BLaER1 (cell line): ENCODE measurements around the gene BRD1.
A peak's percentile ranks its signal among the peaks of the same experiment; 100 is the strongest.

ENCODE experiments used
- H3K27ac ChIP-seq: shearing (Covaris generic); formaldehyde crosslinking; 2 replicates; pipeline ENCODE4 v1.8.1; 2022
- H3K27me3 ChIP-seq: shearing (Covaris generic); formaldehyde crosslinking; 2 replicates; pipeline ENCODE4 v1.8.1; 2022
- H3K36me3 ChIP-seq: shearing (Covaris generic); formaldehyde crosslinking; 2 replicates; pipeline ENCODE4 v1.8.1; 2022
- H3K4me1 ChIP-seq: shearing (Covaris generic); formaldehyde crosslinking; 2 replicates; pipeline ENCODE4 v1.8.1; 2022
- H3K4me2 ChIP-seq: shearing (Covaris generic); formaldehyde crosslinking; 2 replicates; pipeline ENCODE4 v1.8.1; 2022
- H3K4me3 ChIP-seq: shearing (Covaris generic); formaldehyde crosslinking; 2 replicates; pipeline ENCODE4 v1.8.1; 2022
- H3K9ac ChIP-seq: shearing (Covaris generic); formaldehyde crosslinking; 2 replicates; pipeline ENCODE4 v1.8.1; 2022
- H3K9me3 ChIP-seq: shearing (Covaris generic); formaldehyde crosslinking; 2 replicates; pipeline ENCODE4 v1.8.1; 2022
- H4K20me1 ChIP-seq: shearing (Covaris generic); formaldehyde crosslinking; 2 replicates; pipeline ENCODE4 v1.8.1; 2022
- Cebpa-rat ChIP-seq: shearing (Covaris generic); IDR thresholded peaks from 2 replicates; pipeline ENCODE4 v1.8.1; 2022

Gene BRD1

GRCh38 chr22:49735901-49736421 is 91.7 kb downstream of the BRD1 start:
- Histone ChIP-seq H3K27me3 (peaks cover 64% of the 10 kb centered on the region), H3K9ac (no peak overlapping the region), H3K4me3 (no peak overlapping the region), H3K4me2 (peak overlapping the region; percentile 51), H3K9me3 (peaks cover 47% of the 10 kb centered on the region), H3K27ac (no peak overlapping the region), H4K20me1 (peaks cover 29% of the 10 kb centered on the region), H3K4me1 (peaks cover 29% of the 10 kb centered on the region), H3K36me3 (no peaks in the 10 kb centered on the region)
- no peak for TF ChIP-seq Cebpa-rat

DNA sequence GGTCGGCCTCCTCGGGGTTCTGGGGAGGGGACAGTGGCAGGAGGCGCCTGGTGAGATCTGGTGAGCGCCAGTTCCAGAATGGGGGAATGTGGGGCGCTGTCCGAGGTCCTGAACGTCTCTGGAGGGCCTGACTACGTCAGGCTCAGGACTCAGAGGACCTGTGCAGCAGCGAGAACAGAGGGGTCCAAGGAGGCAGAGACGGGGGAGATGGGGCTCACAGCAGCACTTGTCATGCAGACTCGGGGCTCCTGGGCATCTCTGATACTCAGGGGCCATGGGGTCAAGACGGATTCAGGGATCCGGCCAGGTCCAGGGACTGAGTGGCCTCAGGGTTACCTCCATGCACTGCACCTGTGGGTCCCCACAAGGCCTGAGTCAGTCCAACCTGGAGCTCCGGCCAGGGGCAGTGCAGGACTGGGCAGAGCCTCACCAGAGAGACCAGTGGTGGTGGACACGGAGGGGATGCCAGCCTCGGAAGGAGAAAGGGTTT is 92.2 kb downstream of the BRD1 start:
- Histone ChIP-seq H3K27me3 (peaks cover 69% of the 10 kb centered on the region), H3K4me1 (peaks cover 29% of the 10 kb centered on the region), H3K9ac (no peak overlapping the region), H3K4me3 (no peak overlapping the region), H3K27ac (no peak overlapping the region), H3K4me2 (peak overlapping the region; percentile 51), H3K36me3 (no peaks in the 10 kb centered on the region), H4K20me1 (peaks cover 29% of the 10 kb centered on the region), H3K9me3 (peaks cover 43% of the 10 kb centered on the region)
- no peak for TF ChIP-seq Cebpa-rat

DNA sequence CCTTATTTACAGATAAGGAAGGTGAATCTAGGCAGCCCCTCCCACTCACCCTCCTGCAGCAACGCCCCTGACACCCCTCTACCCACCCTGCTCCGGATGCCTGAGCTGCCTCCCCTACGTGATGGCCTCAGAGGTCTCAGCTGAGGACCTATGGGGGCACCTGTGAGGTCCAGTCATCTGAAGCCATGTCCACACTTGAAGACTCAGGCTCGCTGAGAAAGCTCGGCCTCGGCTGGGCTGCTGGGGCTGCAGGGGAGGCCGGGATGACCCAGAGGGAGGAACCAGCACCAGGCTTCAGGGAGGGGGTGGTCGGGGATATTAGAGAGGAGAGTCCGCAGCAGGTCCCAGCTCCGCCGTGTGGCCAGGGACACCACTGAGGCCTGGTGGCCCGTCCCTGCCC is 92.8 kb downstream of the BRD1 start:
- no peak for TF ChIP-seq Cebpa-rat
- Histone ChIP-seq H3K27ac (no peak overlapping the region), H4K20me1 (peaks cover 29% of the 10 kb centered on the region), H3K36me3 (no peaks in the 10 kb centered on the region), H3K4me1 (peaks cover 29% of the 10 kb centered on the region), H3K9ac (no peak overlapping the region), H3K4me3 (no peak overlapping the region), H3K4me2 (no peak overlapping the region), H3K27me3 (peaks cover 75% of the 10 kb centered on the region), H3K9me3 (peaks cover 37% of the 10 kb centered on the region)

DNA sequence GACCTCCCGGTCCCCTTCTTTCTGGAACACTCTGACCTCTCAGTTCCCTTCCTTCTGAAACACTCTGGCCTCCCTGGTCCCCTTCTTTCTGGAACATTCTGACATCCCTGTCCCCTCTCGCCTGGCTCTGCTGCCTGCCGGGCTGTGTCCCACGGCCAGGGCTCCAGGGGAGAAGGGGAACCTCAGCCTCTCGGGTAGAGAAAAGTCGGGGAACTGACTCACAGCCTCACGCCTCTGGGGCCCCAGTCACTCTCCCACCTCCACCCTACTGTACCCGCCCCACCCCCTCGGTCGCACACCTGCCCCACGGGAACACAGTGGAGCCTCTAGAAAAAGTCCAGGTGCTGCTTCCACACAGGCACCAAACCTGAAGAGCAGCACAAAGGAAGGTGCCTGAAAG is 93.3 kb downstream of the BRD1 start:
- Histone ChIP-seq H3K27me3 (peaks cover 80% of the 10 kb centered on the region), H4K20me1 (peaks cover 29% of the 10 kb centered on the region), H3K4me1 (peaks cover 29% of the 10 kb centered on the region), H3K27ac (no peak overlapping the region), H3K9me3 (peaks cover 32% of the 10 kb centered on the region), H3K36me3 (no peaks in the 10 kb centered on the region), H3K4me3 (no peak overlapping the region), H3K9ac (no peak overlapping the region), H3K4me2 (peak overlapping the region; percentile 71)
- no peak for TF ChIP-seq Cebpa-rat

DNA sequence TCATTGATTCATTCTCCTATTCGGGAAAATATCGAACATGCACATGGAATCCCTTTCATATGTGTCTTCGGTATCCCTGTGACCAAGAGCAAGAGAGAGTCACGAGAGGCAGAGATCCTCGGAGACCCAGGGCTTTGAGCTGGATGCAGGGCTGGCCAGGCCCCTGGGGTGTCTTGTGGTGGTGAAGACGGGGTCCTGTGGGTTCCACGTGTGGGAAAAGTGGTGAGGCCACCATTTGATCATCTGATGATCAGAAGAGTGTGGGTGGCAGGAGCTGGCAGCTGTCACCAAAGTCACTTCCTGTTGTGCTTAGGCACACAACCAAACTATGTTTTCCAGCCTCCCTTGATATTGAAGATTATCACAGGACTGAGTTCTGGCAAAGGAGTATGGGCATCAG is 94.0 kb downstream of the BRD1 start:
- no peak for TF ChIP-seq Cebpa-rat
- H4K20me1 ChIP-seq, result peaks cover 35% of the 10 kb centered on the region
- H3K4me2 ChIP-seq, result peak overlapping the region; percentile 71
- peaks cover 34% of the 10 kb centered on the region for H3K4me1 ChIP-seq
- no peaks in the 10 kb centered on the region for H3K36me3 ChIP-seq
- H3K27ac ChIP-seq, result no peak overlapping the region
- peaks cover 25% of the 10 kb centered on the region for H3K9me3 ChIP-seq
- H3K27me3 ChIP-seq, result peaks cover 88% of the 10 kb centered on the region
- H3K9ac ChIP-seq, result no peak overlapping the region
- no peak overlapping the region for H3K4me3 ChIP-seq

DNA sequence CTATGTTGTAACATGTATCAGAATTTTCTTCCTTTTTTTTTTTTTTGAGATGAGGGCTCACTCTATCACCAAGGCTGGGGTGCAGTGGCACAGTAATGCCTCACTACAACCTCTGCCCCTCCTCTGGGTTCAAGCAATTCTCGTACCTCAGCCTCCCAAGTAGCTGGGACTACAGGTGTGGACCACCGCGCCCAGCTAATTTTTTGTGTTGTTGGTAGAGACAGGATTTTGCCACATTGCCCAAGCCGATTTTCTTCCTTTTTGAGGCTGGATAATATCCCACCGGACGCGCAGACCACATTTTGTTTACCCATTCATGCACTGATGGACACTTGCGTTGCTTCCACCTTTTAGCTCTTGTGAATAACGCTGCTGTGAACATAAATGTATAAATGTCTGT is 97.0 kb downstream of the BRD1 start:
- peaks cover 50% of the 10 kb centered on the region for H4K20me1 ChIP-seq
- peaks cover 100% of the 10 kb centered on the region for H3K27me3 ChIP-seq
- no peak overlapping the region for H3K4me2 ChIP-seq
- no peak for TF ChIP-seq Cebpa-rat
- peaks cover 7% of the 10 kb centered on the region; the same call in 1 of the 2 replicates for H3K9me3 ChIP-seq
- no peak overlapping the region for H3K9ac ChIP-seq
- H3K36me3 ChIP-seq, result no peaks in the 10 kb centered on the region
- H3K4me3 ChIP-seq, result no peak overlapping the region
- H3K27ac ChIP-seq, result no peak overlapping the region
- peaks cover 50% of the 10 kb centered on the region for H3K4me1 ChIP-seq

GRCh38 chr22:49728570-49729271 is 99.0 kb downstream of the BRD1 start:
- Histone ChIP-seq H3K4me1 (peaks cover 55% of the 10 kb centered on the region), H3K36me3 (no peaks in the 10 kb centered on the region), H3K27ac (no peak overlapping the region), H3K9ac (no peak overlapping the region), H3K4me2 (peak overlapping the region; percentile 75), H4K20me1 (peaks cover 35% of the 10 kb centered on the region), H3K27me3 (peaks cover 84% of the 10 kb centered on the region), H3K9me3 (peaks cover 7% of the 10 kb centered on the region; the same call in 1 of the 2 replicates), H3K4me3 (no peak overlapping the region)
- no peak for TF ChIP-seq Cebpa-rat

DNA sequence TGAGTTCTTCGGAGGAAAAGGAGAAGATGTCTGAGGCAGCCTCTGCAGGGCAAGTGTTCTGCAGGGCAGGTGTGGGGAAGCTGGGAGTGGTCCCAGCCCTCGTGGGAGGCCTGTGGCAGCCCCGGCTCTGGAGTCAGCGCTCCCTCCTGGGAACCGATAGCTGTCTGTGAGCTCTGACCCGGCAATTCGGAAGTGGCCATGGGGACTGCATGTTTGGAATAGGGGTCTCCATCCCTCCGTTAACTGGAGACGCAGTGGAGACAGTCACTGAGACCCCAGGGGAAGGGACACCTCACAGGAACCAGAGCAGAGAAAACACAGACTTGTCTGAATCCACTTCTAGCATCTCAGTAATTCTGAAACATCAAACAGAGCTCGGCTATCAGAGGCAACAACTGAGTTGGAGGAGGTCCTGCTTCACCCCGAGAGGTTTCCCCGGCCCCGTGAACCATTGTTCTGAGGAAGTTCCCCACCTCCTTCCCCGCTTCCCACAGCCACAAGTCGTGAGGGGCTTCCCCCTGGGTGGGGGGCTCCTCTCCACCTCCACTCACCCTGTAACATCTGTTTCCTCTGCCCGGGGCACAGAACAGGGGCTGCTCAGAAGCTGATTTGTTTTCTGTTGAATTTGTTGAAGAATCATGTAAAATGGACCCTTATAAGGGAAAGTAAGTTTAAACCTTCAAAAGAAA is 99.6 kb downstream of the BRD1 start:
- peaks cover 7% of the 10 kb centered on the region; the same call in 1 of the 2 replicates for H3K9me3 ChIP-seq
- H4K20me1 ChIP-seq, result peaks cover 30% of the 10 kb centered on the region
- H3K4me1 ChIP-seq, result peaks cover 55% of the 10 kb centered on the region
- peaks cover 77% of the 10 kb centered on the region for H3K27me3 ChIP-seq
- H3K9ac ChIP-seq, result no peak overlapping the region
- H3K36me3 ChIP-seq, result no peaks in the 10 kb centered on the region
- H3K4me3 ChIP-seq, result no peak overlapping the region
- peak overlapping the region; percentile 75 for H3K4me2 ChIP-seq
- no peak for TF ChIP-seq Cebpa-rat
- H3K27ac ChIP-seq, result no peak overlapping the region

GRCh38 chr22:49727191-49727880 is 100.3 kb downstream of the BRD1 start:
- Histone ChIP-seq H3K9ac (no peak overlapping the region), H3K9me3 (peaks cover 5% of the 10 kb centered on the region; the same call in 1 of the 2 replicates), H3K27me3 (peaks cover 70% of the 10 kb centered on the region), H3K4me2 (peak overlapping the region; percentile 75), H3K4me3 (no peak overlapping the region), H4K20me1 (peaks cover 30% of the 10 kb centered on the region), H3K4me1 (peaks cover 60% of the 10 kb centered on the region), H3K27ac (no peak overlapping the region), H3K36me3 (no peaks in the 10 kb centered on the region)
- TF ChIP-seq Cebpa-rat, result no peak
